Kidney epithelial cell (primary cell): ENCODE measurements around the gene VPS33B. TPM values are rescaled to one million over a fixed set of nuclear protein-coding genes. Genes with fewer than 3 reads are reported as not detected.

Experiments
- DNase-seq: peaks from one replicate; pipeline ENCODE4 v3.0.0-alpha.2; 2010; ENCODE audit warnings: low read depth
- H3K27me3 ChIP-seq: 2 replicates; pipeline ENCODE4 v1.6.0; 2011; ENCODE audit warnings: low read length; ENCODE audit not compliant: control insufficient read depth, insufficient read depth
- H3K36me3 ChIP-seq: 2 replicates; pipeline ENCODE4 v1.5.1; 2011; ENCODE audit warnings: low read length; ENCODE audit not compliant: control insufficient read depth, insufficient read depth
- H3K4me3 ChIP-seq: 2 replicates; pipeline ENCODE4 v1.5.1; 2011; ENCODE audit warnings: low read depth, mild to moderate bottlenecking, control low read depth, low read length
- CTCF ChIP-seq: IDR thresholded peaks from 2 replicates; pipeline ENCODE4 v1.5.1; 2011; ENCODE audit warnings: mild to moderate bottlenecking, moderate library complexity, low read length, control low read depth, inconsistent platforms; ENCODE audit not compliant: insufficient read depth, poor library complexity, severe bottlenecking
- total RNA-seq: library from RNA; depleted of rRNA; stranded (reverse); fragments of >200 nt; gene quantifications from 2 replicates; pipeline ENCODE4 v1.2.3, GENCODE V29; 2015

Gene VPS33B
- total RNA-seq, 1 donor from 2014 or later = 15.5 TPM

DNA sequence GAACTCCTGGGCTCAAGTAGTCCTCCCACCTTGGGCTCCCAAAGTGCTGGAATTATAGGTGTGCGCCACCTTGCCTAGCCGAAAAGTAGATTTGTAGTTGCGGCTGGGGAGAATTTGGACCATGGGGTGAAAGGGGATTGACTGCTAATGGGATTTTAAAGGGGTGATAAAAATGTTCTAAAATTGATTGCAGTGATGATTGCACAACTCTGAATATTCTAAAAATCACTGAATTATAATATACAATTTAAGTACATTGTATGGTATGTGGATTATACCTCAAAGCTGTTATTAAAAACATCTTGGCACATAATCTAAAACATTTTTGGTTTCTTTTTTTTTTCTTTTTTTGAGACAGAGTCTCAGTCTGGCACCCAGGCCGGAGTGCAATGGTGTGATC lies 31.9 kb downstream of the VPS33B start:
- H3K27me3 ChIP-seq = no peaks in the 10 kb centered on the region
- H3K36me3 ChIP-seq = no peaks in the 10 kb centered on the region
- TF ChIP-seq CTCF = no peak
- no peak overlapping the region for H3K4me3 ChIP-seq
- DNase-seq = no peak

DNA sequence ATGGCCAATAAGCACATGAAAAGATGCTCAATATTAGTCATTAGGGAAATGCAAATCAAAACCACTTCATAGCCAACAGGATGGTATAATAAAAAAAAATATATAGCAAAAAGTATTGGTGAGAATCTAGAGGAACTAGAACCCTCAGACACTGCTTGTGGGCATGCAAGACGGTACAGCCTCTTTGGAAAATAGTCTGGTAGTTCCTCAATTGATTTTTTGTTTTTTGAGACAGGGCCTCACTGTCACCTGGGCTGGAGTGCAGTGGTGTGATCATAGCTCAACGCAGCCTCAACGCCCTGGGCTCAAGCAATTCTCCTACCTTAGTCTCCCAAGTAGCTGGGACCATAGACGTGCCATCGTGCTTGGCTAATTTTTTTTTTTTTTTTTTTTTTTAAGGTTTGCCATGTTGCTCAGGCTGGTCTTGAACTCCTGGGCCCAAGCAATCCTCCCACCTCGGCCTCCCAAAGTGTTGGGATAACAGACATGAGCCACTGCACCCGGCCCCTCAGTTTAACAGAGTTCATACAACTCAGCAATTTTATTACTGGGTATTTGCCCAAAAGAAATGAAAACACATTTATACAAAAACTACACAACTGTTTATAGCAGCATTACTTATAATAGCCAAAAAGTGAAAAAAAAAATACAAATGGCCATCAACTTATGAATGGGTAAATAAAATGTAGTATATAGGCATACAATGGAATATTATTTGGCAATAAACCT lies 33.2 kb downstream of the VPS33B start:
- no peak for DNase-seq
- no peaks in the 10 kb centered on the region for H3K36me3 ChIP-seq
- H3K4me3 ChIP-seq = no peak overlapping the region
- H3K27me3 ChIP-seq = no peaks in the 10 kb centered on the region
- no peak for TF ChIP-seq CTCF

GRCh38 chr15:90988296-90988695 lies 34.1 kb downstream of the VPS33B start:
- DNase-seq = no peak
- TF ChIP-seq CTCF = no peak
- Histone ChIP-seq H3K27me3 (no peaks in the 10 kb centered on the region), H3K4me3 (no peak overlapping the region), H3K36me3 (no peaks in the 10 kb centered on the region)

DNA sequence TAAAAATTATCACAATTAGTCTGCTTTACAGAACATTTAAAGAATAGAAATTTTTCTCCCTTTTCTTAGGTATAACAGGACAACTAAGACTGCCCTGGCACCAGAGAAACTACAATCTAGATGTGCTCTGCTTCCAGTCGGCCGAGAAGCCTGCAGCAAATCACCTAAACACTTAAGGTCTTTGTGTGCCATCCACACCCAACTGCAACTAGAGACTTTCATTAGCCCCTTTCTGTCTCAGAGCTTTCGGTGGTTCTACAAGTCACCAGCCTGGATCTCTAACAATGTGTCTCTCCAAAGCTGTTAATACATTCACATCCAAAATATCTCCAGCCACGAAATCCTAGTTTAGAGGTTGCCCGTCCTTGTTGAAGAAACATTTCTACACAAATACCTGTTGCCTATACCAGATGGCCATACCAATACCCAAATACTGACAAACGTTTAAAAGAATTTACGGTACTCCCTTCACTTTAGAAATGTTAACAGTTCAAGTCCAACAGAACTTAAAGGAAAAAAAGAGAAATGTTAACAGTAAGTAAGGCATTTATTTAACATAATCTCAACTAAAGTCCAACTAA lies 34.7 kb downstream of the VPS33B start:
- no peak for TF ChIP-seq CTCF
- H3K4me3 ChIP-seq = no peak overlapping the region
- no peaks in the 10 kb centered on the region for H3K27me3 ChIP-seq
- no peaks in the 10 kb centered on the region for H3K36me3 ChIP-seq
- no peak for DNase-seq

- H3K36me3 ChIP-seq = no peaks in the 10 kb centered on the region
- H3K4me3 ChIP-seq = no peak overlapping the region
- no peak for DNase-seq
- H3K27me3 ChIP-seq = no peaks in the 10 kb centered on the region
- TF ChIP-seq CTCF = no peak
Observed at GRCh38 chr15:90986790-90987507, 35.4 kb downstream of the VPS33B start.

DNA sequence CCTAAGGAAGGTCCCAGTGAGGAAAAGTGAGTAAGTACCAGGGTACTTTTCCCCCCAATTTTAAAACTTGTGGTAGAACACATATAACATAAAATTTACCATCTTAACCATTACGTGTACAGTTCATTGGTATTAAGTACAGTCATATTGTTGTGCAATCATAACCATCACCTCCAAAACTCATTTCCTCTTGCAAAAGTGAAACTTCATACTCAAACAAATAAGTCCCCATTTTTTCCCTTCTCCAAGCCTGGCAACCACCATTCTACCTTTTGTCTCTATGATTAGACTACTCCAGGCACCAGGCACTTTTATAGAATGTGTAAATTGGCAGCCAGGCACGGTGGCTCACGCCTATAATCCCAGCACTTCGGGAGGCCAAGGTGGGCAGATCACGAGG lies 40.3 kb downstream of the VPS33B start:
- no peak overlapping the region for H3K4me3 ChIP-seq
- DNase-seq = no peak
- no peak for TF ChIP-seq CTCF
- no peaks in the 10 kb centered on the region for H3K27me3 ChIP-seq
- peaks cover 4% of the 10 kb centered on the region for H3K36me3 ChIP-seq
